ENCODE measurements around the gene PEX11G. TPM values are rescaled to one million over a fixed set of nuclear protein-coding genes. Genes with fewer than 3 reads are reported as not detected.

The PEX11G gene
- total and polyA plus RNA-seq, 10 of the 15 experiments (the other 5 are each of a cell fraction or from before 2014, with no cell fraction given): 0.05 to 1.8 (median 0.73) TPM; not detected in 1

DNA sequence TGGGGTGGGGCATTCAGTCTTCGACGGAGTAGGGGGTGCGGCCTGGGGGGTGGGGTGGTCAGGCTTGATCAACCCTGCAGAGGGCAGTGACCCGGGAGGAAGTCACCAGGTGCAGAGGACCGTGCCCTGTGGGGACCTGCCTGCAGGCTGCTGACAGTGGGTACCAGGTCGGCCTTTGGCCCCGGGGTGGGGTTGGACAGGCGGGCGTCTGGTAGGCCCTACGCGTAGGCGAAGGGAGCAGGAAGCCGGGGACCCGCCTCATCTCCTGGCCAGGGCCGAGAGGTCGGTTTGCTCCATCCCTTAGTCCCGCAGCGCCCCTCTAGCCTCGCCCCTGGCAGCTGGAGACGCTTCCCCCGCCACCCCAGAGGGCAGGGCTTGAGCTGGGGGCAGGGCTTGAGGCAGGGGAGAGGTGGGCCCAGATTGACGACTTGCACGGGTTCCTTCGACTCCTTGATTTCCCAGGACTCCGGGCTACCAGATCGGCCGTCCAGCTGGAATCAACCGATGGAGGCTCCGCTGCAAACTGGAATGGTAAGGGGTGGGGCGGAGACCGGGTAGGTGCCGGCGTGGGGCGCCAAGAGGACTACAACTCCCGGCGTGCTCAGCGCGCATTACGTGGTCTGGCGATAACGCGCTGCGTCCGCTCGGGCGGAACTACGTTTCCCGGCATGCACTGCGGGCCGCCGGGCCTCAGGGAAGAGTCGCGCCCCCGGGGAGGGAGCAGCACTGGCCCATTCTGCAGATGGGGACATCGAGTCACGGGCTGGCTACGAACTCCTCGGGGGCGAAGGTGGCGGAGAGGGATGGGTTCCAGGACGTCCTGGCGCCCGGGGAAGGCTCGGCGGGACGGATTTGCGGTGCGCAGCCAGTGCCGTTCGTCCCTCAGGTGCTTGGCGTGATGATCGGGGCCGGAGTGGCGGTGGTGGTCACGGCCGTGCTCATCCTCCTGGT is 46.5 kb upstream of the PEX11G start, which contains the start of gene PNPLA6 (continued):
- TF ChIP-seq RB1 (IDR thresholded peaks at IDR 0.05; ENCODE audit: borderline replicate concordance) (peak; percentile 75; the same call in 1 of the 2 replicates), SIX5 (IDR thresholded peaks at IDR 0.05; ENCODE audit: low read depth, low read length, severe bottlenecking) (peak; percentile 97), KDM1A (IDR thresholded peaks at IDR 0.05; ENCODE audit: borderline replicate concordance) (no peak), SMAD1 (IDR thresholded peaks at IDR 0.05; ENCODE audit: low read depth, partially characterized antibody) (no peak), PAX8 (IDR thresholded peaks at IDR 0.05) (no peak), ZBED1 (IDR thresholded peaks at IDR 0.05; ENCODE audit: borderline replicate concordance) (no peak), MYB (IDR thresholded peaks at IDR 0.05; ENCODE audit: borderline replicate concordance, low read depth, low read length) (no peak), GATAD2B (conservative IDR thresholded peaks at IDR 0.05; ENCODE audit: low read depth) (no peak; the same call in 1 of the 2 replicates), SREBF2 (IDR thresholded peaks at IDR 0.05; ENCODE audit: low read length) (no peak), CBFB (IDR thresholded peaks at IDR 0.05; ENCODE audit: low read depth) (peak; percentile 10; the same call in 1 of the 2 replicates), RAD21 (IDR thresholded peaks at IDR 0.05; ENCODE audit: insufficient read depth, low read depth, low read length) (no peak), TCF7 (IDR thresholded peaks at IDR 0.05; ENCODE audit: borderline replicate concordance) (no peak), ZNF24 (IDR thresholded peaks at IDR 0.05) (peak; percentile 44; the same call in 1 of the 2 replicates), POLR2AphosphoS2 (IDR thresholded peaks at IDR 0.05; ENCODE audit: low read depth, low read length) (0 out of 2 replicates have a peak, but pooled peaks have one; percentile 15), CREM (IDR thresholded peaks at IDR 0.05; ENCODE audit: low read depth) (peak; percentile 98), CBX5 (IDR thresholded peaks at IDR 0.05; ENCODE audit: low read depth) (no peak), NR2F1 (conservative IDR thresholded peaks at IDR 0.05) (peak; percentile 86)
- TF ChIP-seq, protein P1, sequence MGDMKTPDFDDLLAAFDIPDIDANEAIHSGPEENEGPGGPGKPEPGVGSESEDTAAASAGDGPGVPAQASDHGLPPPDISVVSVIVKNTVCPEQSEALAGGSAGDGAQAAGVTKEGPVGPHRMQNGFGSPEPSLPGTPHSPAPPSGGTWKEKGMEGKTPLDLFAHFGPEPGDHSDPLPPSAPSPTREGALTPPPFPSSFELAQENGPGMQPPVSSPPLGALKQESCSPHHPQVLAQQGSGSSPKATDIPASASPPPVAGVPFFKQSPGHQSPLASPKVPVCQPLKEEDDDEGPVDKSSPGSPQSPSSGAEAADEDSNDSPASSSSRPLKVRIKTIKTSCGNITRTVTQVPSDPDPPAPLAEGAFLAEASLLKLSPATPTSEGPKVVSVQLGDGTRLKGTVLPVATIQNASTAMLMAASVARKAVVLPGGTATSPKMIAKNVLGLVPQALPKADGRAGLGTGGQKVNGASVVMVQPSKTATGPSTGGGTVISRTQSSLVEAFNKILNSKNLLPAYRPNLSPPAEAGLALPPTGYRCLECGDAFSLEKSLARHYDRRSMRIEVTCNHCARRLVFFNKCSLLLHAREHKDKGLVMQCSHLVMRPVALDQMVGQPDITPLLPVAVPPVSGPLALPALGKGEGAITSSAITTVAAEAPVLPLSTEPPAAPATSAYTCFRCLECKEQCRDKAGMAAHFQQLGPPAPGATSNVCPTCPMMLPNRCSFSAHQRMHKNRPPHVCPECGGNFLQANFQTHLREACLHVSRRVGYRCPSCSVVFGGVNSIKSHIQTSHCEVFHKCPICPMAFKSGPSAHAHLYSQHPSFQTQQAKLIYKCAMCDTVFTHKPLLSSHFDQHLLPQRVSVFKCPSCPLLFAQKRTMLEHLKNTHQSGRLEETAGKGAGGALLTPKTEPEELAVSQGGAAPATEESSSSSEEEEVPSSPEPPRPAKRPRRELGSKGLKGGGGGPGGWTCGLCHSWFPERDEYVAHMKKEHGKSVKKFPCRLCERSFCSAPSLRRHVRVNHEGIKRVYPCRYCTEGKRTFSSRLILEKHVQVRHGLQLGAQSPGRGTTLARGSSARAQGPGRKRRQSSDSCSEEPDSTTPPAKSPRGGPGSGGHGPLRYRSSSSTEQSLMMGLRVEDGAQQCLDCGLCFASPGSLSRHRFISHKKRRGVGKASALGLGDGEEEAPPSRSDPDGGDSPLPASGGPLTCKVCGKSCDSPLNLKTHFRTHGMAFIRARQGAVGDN (IDR thresholded peaks at IDR 0.05): no peak
- TF ChIP-seq, protein P2, sequence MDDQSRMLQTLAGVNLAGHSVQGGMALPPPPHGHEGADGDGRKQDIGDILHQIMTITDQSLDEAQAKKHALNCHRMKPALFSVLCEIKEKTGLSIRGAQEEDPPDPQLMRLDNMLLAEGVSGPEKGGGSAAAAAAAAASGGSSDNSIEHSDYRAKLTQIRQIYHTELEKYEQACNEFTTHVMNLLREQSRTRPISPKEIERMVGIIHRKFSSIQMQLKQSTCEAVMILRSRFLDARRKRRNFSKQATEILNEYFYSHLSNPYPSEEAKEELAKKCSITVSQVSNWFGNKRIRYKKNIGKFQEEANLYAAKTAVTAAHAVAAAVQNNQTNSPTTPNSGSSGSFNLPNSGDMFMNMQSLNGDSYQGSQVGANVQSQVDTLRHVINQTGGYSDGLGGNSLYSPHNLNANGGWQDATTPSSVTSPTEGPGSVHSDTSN (IDR thresholded peaks at IDR 0.05; ENCODE audit: insufficient replicate concordance, low read depth, low read length): no peak
- TF ChIP-seq, protein P3, sequence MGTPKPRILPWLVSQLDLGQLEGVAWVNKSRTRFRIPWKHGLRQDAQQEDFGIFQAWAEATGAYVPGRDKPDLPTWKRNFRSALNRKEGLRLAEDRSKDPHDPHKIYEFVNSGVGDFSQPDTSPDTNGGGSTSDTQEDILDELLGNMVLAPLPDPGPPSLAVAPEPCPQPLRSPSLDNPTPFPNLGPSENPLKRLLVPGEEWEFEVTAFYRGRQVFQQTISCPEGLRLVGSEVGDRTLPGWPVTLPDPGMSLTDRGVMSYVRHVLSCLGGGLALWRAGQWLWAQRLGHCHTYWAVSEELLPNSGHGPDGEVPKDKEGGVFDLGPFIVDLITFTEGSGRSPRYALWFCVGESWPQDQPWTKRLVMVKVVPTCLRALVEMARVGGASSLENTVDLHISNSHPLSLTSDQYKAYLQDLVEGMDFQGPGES (IDR thresholded peaks at IDR 0.05): peak; percentile 45; the same call in 1 of the 2 replicates
- TF ChIP-seq, protein P4, sequence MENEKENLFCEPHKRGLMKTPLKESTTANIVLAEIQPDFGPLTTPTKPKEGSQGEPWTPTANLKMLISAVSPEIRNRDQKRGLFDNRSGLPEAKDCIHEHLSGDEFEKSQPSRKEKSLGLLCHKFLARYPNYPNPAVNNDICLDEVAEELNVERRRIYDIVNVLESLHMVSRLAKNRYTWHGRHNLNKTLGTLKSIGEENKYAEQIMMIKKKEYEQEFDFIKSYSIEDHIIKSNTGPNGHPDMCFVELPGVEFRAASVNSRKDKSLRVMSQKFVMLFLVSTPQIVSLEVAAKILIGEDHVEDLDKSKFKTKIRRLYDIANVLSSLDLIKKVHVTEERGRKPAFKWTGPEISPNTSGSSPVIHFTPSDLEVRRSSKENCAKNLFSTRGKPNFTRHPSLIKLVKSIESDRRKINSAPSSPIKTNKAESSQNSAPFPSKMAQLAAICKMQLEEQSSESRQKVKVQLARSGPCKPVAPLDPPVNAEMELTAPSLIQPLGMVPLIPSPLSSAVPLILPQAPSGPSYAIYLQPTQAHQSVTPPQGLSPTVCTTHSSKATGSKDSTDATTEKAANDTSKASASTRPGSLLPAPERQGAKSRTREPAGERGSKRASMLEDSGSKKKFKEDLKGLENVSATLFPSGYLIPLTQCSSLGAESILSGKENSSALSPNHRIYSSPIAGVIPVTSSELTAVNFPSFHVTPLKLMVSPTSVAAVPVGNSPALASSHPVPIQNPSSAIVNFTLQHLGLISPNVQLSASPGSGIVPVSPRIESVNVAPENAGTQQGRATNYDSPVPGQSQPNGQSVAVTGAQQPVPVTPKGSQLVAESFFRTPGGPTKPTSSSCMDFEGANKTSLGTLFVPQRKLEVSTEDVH (IDR thresholded peaks at IDR 0.05; ENCODE audit: low read depth, partially characterized antibody): no peak

All from GM12878 (cell line).